ENCODE results near the gene COL20A1.
A peak's percentile ranks its signal among the peaks of the same experiment; 100 is the strongest.

Gene COL20A1

GRCh38 chr20:63273059-63273579 is 19.9 kb upstream of the COL20A1 start:
- no peak for DNase-seq (ENCODE audit: low read depth)
- no peak for TF ChIP-seq CTCF (conservative IDR thresholded peaks at IDR 0.05; ENCODE audit: control insufficient read depth, insufficient read depth, low read depth, low read length)
- peak overlapping the region; percentile 88 for H3K4me3 ChIP-seq (ENCODE audit: control insufficient read depth, low read depth, low read length)

GRCh38 chr20:63273635-63274380 is 19.2 kb upstream of the COL20A1 start:
- no peak for TF ChIP-seq CTCF (conservative IDR thresholded peaks at IDR 0.05; ENCODE audit: control insufficient read depth, insufficient read depth, low read depth, low read length)
- DNase-seq (ENCODE audit: low read depth), result peak; percentile 91

GRCh38 chr20:63274381-63275228 is 18.4 kb upstream of the COL20A1 start:
- no peak for TF ChIP-seq CTCF (conservative IDR thresholded peaks at IDR 0.05; ENCODE audit: control insufficient read depth, insufficient read depth, low read depth, low read length)
- peak; percentile 48 for DNase-seq (ENCODE audit: low read depth)
- peak overlapping the region; percentile 31 for H3K4me3 ChIP-seq (ENCODE audit: control insufficient read depth, low read depth, low read length)

More at GRCh38 chr20:63273635-63274380, 19.2 kb upstream of the COL20A1 start:
- H3K4me3 ChIP-seq (ENCODE audit: control insufficient read depth, low read depth, low read length), result peak overlapping the region; percentile 88

GRCh38 chr20:63275825-63276224 is 17.2 kb upstream of the COL20A1 start:
- DNase-seq (ENCODE audit: low read depth), result no peak
- no peak overlapping the region for H3K4me3 ChIP-seq (ENCODE audit: control insufficient read depth, low read depth, low read length)
- TF ChIP-seq CTCF (conservative IDR thresholded peaks at IDR 0.05; ENCODE audit: control insufficient read depth, insufficient read depth, low read depth, low read length), result no peak

GRCh38 chr20:63276956-63277355 is 16.0 kb upstream of the COL20A1 start:
- TF ChIP-seq CTCF (conservative IDR thresholded peaks at IDR 0.05; ENCODE audit: control insufficient read depth, insufficient read depth, low read depth, low read length), result no peak
- DNase-seq (ENCODE audit: low read depth), result no peak

GRCh38 chr20:63277466-63278272 is 15.3 kb upstream of the COL20A1 start:
- no peak for DNase-seq (ENCODE audit: low read depth)
- no peak for TF ChIP-seq CTCF (conservative IDR thresholded peaks at IDR 0.05; ENCODE audit: control insufficient read depth, insufficient read depth, low read depth, low read length)
- no peak overlapping the region for H3K4me3 ChIP-seq (ENCODE audit: control insufficient read depth, low read depth, low read length)

More at GRCh38 chr20:63276956-63277355, 16.0 kb upstream of the COL20A1 start:
- H3K4me3 ChIP-seq (ENCODE audit: control insufficient read depth, low read depth, low read length), result no peak overlapping the region
